Measurements from ENCODE around the gene IL2RA.
A peak's percentile ranks its signal among the peaks of the same experiment; 100 is the strongest.

IL2RA gene

GRCh38 chr10:5978230-5978489 is 84.0 kb downstream of the IL2RA start:
- H3K9me3 Mint-ChIP-seq = no peaks in the 10 kb centered on the region
- peaks cover 12% of the 10 kb centered on the region for H3K36me3 Mint-ChIP-seq
- H3K4me1 Mint-ChIP-seq = peaks cover 26% of the 10 kb centered on the region
- CTCF ChIA-PET = interaction anchor here (1.0 kb wide), 2 partner anchors 14 to 69 kb away, joined by 3 to 4 read pairs; no protein-coding TSS in a partner anchor
- H3K27ac Mint-ChIP-seq = peak overlapping the region; percentile 93
- peak overlapping the region; percentile 88 for H3K4me3 Mint-ChIP-seq
- H3K27me3 Mint-ChIP-seq = peaks cover 24% of the 10 kb centered on the region
- no peak for DNase-seq

- CTCF ChIA-PET = interaction anchor here (1.0 to 1.6 kb wide), 3 partner anchors 14 to 348 kb away, joined by 3 to 4 read pairs (median 3); no protein-coding TSS in a partner anchor
- Mint-ChIP-seq H3K9me3 (no peaks in the 10 kb centered on the region), H3K4me3 (peak within 1 kb of the TSS; percentile 88), H3K36me3 (peaks cover 12% of the 10 kb centered on the region), H3K4me1 (peaks cover 27% of the 10 kb centered on the region), H3K27me3 (peaks cover 24% of the 10 kb centered on the region), H3K27ac (peak within 1 kb of the TSS; percentile 93)
- peak; percentile 95 for DNase-seq
These were observed 84.5 kb downstream of the IL2RA start, which contains the start of gene IL15RA for GRCh38 chr10:5977471-5978229. Gene IL15RA (minus strand): TSS chr10:5977543. CDS start chr10:5977492, 51 bp downstream.

- CTCF ChIA-PET = interaction anchor here (0.7 to 1.6 kb wide), 3 partner anchors 71 to 347 kb away, joined by 3 to 4 read pairs (median 3); no protein-coding TSS in a partner anchor
- peaks cover 20% of the 10 kb centered on the region for H3K27me3 Mint-ChIP-seq
These were observed 85.4 kb downstream of the IL2RA start for GRCh38 chr10:5976512-5977470.

GRCh38 chr10:5975641-5976473 is 86.3 kb downstream of the IL2RA start:
- Mint-ChIP-seq H3K36me3 (peaks cover 14% of the 10 kb centered on the region), H3K27me3 (peaks cover 11% of the 10 kb centered on the region), H3K4me1 (peaks cover 41% of the 10 kb centered on the region), H3K4me3 (peak overlapping the region; percentile 88), H3K27ac (peak overlapping the region; percentile 93), H3K9me3 (no peaks in the 10 kb centered on the region)
- peak; percentile 73 for DNase-seq
- CTCF ChIA-PET = interaction anchor here (0.6 to 1.6 kb wide), 3 partner anchors 60 to 346 kb away, joined by 3 read pairs; no protein-coding TSS in a partner anchor

More at GRCh38 chr10:5976512-5977470, 85.4 kb downstream of the IL2RA start:
- peak; percentile 69 for DNase-seq
- H3K4me1 Mint-ChIP-seq = peaks cover 32% of the 10 kb centered on the region
- H3K4me3 Mint-ChIP-seq = peak overlapping the region; percentile 88
- H3K9me3 Mint-ChIP-seq = no peaks in the 10 kb centered on the region
- H3K36me3 Mint-ChIP-seq = peaks cover 12% of the 10 kb centered on the region
- H3K27ac Mint-ChIP-seq = peak overlapping the region; percentile 93

- peaks cover 14% of the 10 kb centered on the region for H3K36me3 Mint-ChIP-seq
- H3K9me3 Mint-ChIP-seq = no peaks in the 10 kb centered on the region
- no peak overlapping the region for H3K4me3 Mint-ChIP-seq
- H3K27me3 Mint-ChIP-seq = peaks cover 1% of the 10 kb centered on the region
- CTCF ChIA-PET = no interaction called here
- H3K4me1 Mint-ChIP-seq = peaks cover 44% of the 10 kb centered on the region
- no peak for DNase-seq
- no peak overlapping the region for H3K27ac Mint-ChIP-seq
These were observed 89.1 kb downstream of the IL2RA start for GRCh38 chr10:5973069-5973468.

- Mint-ChIP-seq H3K36me3 (peaks cover 18% of the 10 kb centered on the region), H3K27ac (no peak overlapping the region), H3K4me1 (peaks cover 44% of the 10 kb centered on the region), H3K9me3 (no peaks in the 10 kb centered on the region), H3K27me3 (no peaks in the 10 kb centered on the region), H3K4me3 (no peak overlapping the region)
- DNase-seq = no peak
- CTCF ChIA-PET = interaction anchor here (1.1 kb wide), 1 partner anchor 95 kb away, joined by 3 read pairs; no protein-coding TSS in a partner anchor
These were observed 90.3 kb downstream of the IL2RA start for GRCh38 chr10:5971886-5972285.

GRCh38 chr10:5971315-5971832 is 90.8 kb downstream of the IL2RA start:
- Mint-ChIP-seq H3K27me3 (no peaks in the 10 kb centered on the region), H3K4me3 (no peak overlapping the region), H3K9me3 (no peaks in the 10 kb centered on the region), H3K36me3 (peaks cover 18% of the 10 kb centered on the region), H3K4me1 (peaks cover 42% of the 10 kb centered on the region), H3K27ac (peak overlapping the region; percentile 68)
- DNase-seq = peak; percentile 36
- CTCF ChIA-PET = interaction anchor here (1.1 kb wide), 1 partner anchor 96 kb away, joined by 3 read pairs; no protein-coding TSS in a partner anchor

GRCh38 chr10:5970527-5970926 is 91.6 kb downstream of the IL2RA start:
- no peak overlapping the region for H3K4me3 Mint-ChIP-seq
- no peaks in the 10 kb centered on the region for H3K9me3 Mint-ChIP-seq
- H3K27me3 Mint-ChIP-seq = no peaks in the 10 kb centered on the region

GRCh38 chr10:5970066-5970465 is 92.1 kb downstream of the IL2RA start:
- H3K4me3 Mint-ChIP-seq = no peak overlapping the region
- peaks cover 30% of the 10 kb centered on the region for H3K4me1 Mint-ChIP-seq
- peaks cover 18% of the 10 kb centered on the region for H3K36me3 Mint-ChIP-seq
- no peaks in the 10 kb centered on the region for H3K27me3 Mint-ChIP-seq
- H3K9me3 Mint-ChIP-seq = no peaks in the 10 kb centered on the region
- CTCF ChIA-PET = interaction anchor here (0.7 kb wide), 1 partner anchor 128 kb away, joined by 3 read pairs; no protein-coding TSS in a partner anchor
- DNase-seq = no peak
- no peak overlapping the region for H3K27ac Mint-ChIP-seq

More at GRCh38 chr10:5970527-5970926, 91.6 kb downstream of the IL2RA start:
- CTCF ChIA-PET = no interaction called here
- Mint-ChIP-seq H3K36me3 (peaks cover 16% of the 10 kb centered on the region), H3K27ac (no peak overlapping the region), H3K4me1 (peaks cover 34% of the 10 kb centered on the region)
- no peak for DNase-seq

- CTCF ChIA-PET = no interaction called here
- no peak for DNase-seq
- H3K9me3 Mint-ChIP-seq = no peaks in the 10 kb centered on the region
- H3K27ac Mint-ChIP-seq = no peak overlapping the region
- H3K4me1 Mint-ChIP-seq = peaks cover 24% of the 10 kb centered on the region
- no peak overlapping the region for H3K4me3 Mint-ChIP-seq
- H3K36me3 Mint-ChIP-seq = peaks cover 16% of the 10 kb centered on the region
- H3K27me3 Mint-ChIP-seq = no peaks in the 10 kb centered on the region
These were observed 93.3 kb downstream of the IL2RA start for GRCh38 chr10:5968681-5969453.

- Mint-ChIP-seq H3K27ac (no peak overlapping the region), H3K4me1 (peaks cover 24% of the 10 kb centered on the region), H3K27me3 (no peaks in the 10 kb centered on the region), H3K9me3 (no peaks in the 10 kb centered on the region), H3K36me3 (peaks cover 19% of the 10 kb centered on the region), H3K4me3 (no peak overlapping the region)
- CTCF ChIA-PET = interaction anchor here (0.6 to 0.9 kb wide), 2 partner anchors 65 to 118 kb away, joined by 3 to 4 read pairs; no protein-coding TSS in a partner anchor
- no peak for DNase-seq
These were observed 94.0 kb downstream of the IL2RA start for GRCh38 chr10:5968037-5968680.

GRCh38 chr10:5965266-5965665 is 96.9 kb downstream of the IL2RA start:
- H3K27me3 Mint-ChIP-seq = no peaks in the 10 kb centered on the region
- no peak overlapping the region for H3K27ac Mint-ChIP-seq
- DNase-seq = no peak
- no peak overlapping the region for H3K4me3 Mint-ChIP-seq
- H3K4me1 Mint-ChIP-seq = peaks cover 4% of the 10 kb centered on the region
- peaks cover 31% of the 10 kb centered on the region for H3K36me3 Mint-ChIP-seq
- CTCF ChIA-PET = no interaction called here
- H3K9me3 Mint-ChIP-seq = no peaks in the 10 kb centered on the region

Measured in activated naive CD4-positive, alpha-beta T cell treated with anti-CD3 and anti-CD28 coated beads, Interleukin-2, amount 10 ng/mL, durations not matched to agents 7 days and 5 days (primary cell).